GM19351 (cell line): ENCODE data around the gene IPO9.
"Not testable (repeated sequence)": the region's sequence is repeated elsewhere in the genome, so short reads cannot be mapped to it uniquely, and the experiment has no call there.

ENCODE experiments used
- ATAC-seq: cut with Tn5 transposase; IDR thresholded peaks from one replicate; pipeline ENCODE4 v1.9.1; 2021; ENCODE audit warnings: mild to moderate bottlenecking, moderate library complexity; ENCODE audit not compliant: unreplicated experiment

Gene IPO9

DNA sequence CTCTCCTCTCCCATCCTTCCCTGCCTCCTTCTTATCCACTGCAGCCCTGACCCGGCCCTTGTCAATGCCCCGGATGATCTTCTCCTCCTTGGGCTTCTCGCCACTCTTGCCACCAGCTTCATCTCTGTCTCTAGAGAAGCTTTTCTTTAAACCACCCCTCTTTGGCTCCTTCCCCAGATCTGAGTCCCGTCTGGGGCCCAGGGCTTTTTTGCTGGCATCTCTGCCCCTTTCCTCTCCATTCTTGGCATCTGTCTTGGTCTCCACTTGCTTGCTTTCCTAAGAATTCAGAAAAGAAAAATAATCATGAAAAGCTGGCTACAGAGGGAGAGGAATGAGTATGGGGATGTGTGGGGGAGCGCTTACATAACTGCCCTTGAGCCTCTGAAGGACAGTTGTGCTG is 71.5 kb downstream of the IPO9 start:
- ATAC-seq = no peak

DNA sequence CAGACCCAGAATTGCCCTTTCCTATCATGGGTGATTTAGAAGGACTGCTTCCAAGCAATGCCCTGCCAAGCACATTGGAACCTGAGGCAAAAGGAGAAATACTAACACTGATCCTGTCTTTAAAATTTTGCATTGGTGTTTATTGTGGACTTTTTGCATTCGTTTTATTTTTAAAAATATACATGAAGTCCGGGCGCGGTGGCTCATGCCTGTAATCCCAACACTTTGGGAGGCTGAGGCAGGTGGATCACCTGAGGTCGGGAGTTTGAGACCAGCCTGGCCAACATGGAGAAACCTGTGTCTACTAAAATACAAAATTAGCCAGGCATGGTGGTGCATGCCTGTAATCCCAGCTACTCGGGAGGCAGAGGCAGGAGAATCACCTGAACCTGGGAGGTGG is 72.1 kb downstream of the IPO9 start:
- ATAC-seq = not testable (repeated sequence)

DNA sequence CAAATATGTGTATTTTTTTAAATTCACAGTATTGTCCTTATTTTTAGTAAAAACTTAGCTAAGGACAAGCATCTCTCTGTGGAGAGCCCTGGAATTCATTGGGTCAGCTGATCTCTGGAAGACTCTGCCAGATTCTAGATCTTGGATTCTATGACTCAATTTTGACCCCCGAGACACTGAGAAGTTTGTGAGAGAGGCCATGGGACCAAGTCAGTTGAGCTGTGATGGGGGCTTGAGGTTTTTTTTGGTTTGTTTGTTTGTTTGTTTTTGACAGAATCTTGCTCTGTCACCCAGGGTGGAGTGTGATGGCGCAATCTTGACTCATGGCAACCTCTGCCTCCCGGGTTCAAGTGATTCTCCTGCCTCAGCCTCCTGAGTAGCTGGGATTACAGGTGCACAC is 73.2 kb downstream of the IPO9 start:
- ATAC-seq = no peak

DNA sequence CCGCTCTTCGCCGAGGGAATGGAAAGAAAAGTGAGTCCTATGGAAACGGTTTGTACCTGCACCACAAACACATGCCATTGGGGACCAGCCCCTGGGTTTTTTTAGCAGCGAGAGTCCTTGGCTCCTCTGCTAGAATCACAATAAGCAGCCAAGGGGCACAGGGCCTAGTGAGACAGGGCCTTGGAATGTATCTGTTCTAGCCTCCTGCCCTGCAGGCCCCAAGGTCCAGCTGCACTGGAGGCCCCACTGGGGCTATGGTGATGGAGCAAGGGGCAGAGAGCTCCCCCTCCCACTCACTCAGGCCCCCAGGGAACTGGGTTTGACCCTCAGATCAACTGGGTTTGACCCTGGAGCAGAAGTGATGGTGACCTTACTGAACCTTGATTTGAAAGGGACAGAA is 74.2 kb downstream of the IPO9 start:
- ATAC-seq = no peak

DNA sequence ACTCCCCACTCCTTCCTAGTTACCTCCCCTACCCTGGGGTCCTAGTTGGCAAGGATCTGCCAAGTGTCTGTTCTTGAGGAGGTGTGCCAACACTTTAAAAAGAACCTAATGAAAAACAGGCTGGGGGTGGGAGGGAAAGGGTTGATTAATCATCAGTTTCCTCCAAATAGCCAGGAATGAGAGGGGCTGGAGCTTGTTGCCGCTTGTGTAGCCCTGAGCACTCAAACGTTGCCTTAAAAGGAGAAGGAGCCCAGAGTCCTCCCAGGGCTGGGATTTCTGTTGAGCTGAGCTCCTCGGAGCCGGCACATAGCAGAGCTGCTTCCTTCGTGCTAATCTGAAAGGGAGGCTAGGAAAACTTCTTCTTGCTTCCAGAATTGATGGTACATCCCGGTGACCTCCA is 75.6 kb downstream of the IPO9 start:
- ATAC-seq = no peak

DNA sequence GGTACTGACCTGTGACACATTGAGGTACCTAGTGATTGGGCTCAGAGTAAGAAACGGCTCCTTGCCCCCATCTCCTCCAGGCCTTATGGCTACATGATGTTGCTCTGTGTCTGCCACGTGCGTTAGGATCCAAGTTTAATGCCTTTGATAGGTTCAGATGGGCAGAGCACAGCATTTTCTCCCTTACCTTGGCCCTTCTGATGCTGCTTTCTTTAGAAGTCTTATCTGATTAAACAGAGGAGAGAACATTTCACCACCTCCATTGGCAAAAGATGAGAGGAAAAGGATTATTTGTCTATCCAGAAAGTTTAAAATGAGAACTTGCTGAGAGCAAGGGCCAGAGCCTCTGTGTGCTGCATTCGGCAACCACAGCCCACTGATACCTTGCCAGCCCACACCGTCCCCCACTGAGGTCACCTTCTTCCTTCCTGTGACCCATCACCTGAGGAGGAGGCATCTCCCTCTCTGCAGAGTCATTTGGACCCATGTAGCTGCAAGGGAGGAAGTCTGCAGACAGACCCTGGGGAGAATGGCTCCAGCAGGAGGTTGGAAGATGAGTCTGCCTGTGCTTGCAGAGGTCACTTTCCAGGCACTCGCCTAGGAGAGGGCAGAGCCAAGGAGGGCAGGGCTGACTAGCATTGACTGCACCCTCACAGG is 76.4 kb downstream of the IPO9 start:
- no peak for ATAC-seq

DNA sequence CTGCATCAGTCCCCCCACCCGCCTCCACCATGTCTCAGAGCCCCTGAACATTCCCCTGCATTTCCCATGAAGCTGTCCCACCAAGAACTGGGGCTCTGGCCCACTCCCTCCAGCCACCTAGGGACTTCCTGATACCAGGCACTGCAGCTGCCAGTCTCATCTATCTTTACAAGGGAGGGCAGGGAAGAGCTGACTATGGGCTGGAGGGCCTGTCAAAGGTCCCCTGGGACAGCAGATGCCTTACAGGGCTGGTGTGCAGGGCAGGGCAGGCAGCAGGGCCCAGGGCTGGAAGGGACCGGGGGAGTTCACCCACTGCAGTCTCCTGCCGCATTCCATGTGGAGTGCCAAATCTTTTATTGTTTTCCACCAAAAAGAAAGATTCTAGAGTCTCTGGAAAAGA is 77.4 kb downstream of the IPO9 start:
- ATAC-seq = no peak

DNA sequence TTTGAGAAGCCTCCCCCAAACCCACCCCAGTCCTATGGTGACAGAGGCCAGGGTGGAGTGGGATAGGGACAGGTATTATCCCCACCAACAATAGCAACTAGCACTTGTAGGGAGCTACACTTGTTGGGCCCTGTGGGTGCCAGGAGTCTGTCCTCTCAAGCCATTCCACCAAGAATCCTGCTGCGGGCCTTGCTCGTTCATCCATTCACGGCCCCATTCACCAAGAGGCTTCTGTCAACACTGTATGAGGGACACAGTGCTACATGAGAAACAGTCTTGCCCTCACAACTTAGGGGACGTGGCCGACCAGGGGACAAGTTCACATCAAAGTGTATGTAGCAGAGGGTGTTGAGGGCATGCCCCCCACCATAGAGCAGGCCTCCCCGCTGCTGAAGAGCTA is 78.7 kb downstream of the IPO9 start:
- no peak for ATAC-seq

DNA sequence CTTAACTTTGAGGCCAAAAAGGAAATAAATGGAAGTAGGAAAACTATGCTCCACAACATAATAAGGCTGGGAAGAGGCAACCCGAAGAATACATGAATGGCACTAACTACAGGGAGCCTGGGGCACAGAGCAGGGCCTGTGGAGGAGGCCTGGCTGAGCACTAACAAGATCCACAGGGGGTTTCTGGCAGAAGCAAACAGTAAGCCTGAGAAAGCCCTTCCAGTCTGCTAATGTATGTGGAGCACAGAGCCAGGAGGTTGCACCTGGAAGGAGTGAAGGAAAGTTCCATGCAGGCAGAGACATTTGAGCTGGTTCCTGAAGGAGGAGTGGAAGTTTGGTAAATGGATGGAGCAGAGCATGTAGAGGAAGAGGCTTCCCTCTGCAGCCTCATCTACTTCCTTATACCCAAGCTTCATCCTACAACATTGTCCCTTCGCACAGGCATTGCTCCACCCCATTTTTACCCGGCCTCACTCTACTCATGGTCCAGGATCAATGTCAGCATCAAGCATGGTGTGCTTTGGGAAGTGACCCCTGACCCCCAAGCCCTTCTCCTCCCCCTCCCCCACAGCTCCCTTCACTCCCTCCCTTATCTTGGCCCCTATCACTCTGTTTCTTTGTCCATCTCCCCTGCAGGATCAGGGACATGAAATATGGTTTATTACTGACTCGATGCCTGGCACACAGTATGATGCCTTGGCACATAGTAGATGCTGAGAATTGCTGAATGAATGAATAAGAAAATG is 83.0 kb downstream of the IPO9 start:
- no peak for ATAC-seq

DNA sequence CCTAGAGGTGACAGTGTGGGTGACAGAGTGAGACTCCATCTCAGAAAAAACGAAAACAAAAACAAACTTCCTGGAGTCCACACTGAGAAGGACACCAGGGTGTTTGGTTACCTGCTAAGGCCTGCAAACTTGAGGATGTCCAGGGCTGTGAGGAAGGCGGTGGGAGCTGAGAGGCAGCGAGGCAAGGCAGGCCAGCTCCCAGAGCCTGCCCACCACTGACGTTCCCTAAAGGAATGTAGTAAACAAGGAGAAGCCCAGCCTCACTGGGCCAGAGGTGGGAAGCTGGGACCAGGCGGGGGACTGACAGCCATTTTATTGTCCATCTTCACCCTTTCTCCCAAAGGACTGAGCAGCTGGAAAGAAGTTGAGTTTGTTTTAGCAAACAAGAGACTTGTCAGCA is 83.9 kb downstream of the IPO9 start:
- ATAC-seq = no peak

DNA sequence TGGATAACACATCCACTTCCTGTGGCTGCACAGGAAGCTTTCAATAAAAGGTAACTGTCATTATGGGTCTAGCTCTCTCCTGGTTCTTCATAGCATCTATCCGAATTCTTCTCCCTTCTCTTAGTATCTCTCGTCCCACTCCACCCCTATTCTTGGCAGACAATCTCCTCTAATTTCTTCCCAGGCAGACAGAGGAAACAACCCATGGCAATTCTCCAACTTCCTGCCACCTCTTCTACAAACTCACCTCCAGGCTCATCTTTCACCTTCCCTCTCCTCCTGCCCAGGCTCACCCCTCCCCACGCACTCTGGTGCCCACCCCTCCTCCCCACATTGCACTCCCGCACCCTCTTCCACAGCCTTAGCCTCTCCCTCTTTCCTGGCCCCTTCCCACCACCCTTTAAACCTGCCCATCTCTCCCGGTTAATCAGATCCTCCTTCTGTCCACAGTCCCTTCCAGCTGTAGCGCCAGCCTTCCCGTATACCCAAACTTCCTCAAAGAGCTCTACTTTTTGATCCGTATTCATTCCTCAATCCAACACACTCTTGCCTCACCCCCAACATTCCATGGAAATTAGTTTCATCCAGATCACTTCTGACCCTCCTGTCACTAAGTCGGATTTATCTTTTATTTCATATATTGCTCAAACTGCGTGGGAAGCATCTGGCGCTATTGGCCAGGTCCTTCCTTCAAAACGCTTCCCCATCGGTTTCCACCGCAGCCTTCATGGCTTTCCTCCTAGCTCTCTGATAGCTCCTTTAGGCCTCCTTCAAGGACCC is 85.7 kb downstream of the IPO9 start:
- no peak for ATAC-seq

DNA sequence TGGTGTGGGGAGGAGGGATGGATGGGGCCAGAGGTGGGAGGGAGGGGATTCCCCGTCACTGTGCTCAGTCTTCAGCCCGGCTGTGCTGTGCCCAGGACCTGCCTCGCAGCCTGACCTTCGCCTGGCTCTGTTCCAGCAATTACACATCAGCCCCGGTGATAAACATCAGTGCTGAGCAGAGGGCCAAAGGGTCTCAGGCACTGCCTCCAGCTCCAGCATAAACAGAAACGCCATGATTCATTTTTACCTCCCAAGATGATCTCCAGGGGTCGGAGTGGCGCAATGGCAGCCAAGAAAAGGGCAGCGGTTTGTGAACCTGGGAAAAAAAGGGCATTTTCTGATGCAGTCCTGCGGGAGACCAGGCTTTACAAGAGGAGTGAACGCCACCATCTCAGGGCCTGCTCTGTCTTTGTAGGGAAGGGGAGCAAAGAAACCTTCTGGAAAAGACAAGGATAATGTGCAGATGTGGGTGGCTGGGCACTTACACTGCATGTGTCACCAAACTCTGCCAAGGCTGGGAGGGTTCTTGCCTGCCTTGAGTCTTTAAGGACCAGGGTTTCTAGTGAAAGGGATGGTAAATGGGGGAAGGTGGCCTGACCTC is 87.8 kb downstream of the IPO9 start:
- ATAC-seq = no peak

DNA sequence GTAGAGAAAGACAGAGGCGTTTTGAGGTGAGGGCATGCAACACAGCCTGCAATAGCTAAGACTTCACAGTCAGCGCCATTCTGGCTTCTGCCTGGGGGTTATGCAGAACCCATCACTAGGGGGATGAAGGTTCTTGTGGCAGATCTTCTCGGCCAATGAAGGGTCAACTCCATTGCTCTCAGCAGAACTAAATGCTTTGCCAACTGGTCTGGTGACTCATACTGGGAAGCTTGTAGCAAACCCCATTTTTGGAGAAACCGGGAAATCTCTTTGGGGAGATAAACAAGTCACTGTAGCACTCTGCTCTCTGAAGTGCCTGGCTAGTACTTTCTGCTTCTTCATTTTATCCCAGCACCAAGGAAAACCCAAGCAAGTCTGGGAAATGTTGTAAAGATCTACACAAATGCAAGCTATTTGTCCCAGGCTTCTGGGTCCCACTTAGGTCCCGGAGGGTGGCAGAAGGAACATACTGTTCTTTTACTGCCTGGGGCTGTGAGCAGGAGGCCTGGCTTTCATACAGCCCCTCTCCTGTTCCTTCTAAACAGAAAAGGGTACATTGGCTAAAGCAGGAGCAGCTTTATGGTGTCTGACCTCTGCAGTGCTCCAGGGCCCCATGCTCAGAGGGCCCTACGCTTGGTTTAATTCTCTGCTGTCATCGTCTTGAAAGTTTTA is 88.5 kb downstream of the IPO9 start:
- no peak for ATAC-seq

DNA sequence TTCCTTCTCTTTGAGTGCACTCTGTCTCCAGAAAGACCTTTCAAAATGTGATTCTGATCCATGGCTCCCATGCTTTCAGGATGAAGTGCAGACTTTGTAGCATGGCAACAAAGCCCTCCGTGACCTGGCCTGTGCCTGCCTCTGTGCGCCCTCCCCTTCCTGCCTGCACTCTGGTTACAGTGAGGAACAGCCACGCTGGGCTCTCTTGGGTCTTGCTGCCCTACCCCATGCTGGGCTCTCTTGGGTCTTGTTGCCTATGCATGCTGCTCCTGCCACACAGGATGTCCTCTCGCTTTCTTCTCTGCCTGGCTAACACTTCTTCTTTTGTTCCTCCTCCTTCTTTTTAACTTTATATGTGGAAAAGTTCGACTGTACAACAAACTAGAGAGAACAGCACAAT is 89.4 kb downstream of the IPO9 start:
- ATAC-seq = no peak

DNA sequence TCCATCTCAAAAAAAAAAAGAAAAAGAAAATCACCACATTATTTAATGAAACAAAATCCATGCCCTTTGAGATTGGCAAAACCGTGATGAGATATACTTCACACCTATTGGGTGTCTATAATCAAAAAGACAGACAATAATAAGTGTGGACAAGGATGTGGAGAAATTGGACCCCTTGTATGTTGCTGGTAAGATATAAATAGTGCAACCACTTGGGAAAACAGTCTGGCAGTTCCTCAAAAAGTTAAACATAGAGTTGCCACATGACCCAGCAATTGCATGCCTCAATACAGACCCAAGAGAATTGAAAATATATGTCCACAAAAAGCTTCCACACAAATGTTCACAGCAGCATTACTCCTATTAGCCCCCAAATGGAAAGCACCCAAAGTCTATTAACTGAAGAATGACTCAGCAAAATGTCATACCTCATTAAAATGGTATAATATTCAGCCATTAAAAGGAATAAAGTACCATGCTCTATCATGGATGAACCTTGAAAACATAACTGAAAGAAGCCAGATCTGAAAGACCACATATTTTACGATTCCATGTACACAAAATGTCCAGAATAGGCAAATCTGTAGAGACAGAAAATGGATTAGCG is 93.1 kb downstream of the IPO9 start:
- no peak for ATAC-seq

DNA sequence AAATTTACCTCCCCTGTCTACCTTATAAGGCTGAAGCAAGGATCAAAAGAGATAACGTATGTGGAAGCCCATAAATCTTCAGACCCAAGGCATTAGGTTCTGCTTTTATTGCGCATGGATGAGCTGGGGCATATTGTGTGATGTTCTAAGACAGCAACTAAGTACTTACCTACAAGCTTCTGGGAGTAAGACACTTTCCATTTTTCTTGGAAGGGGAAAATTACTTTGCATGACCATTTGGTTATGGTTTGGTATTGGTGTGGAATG is 96.3 kb downstream of the IPO9 start:
- no peak for ATAC-seq

DNA sequence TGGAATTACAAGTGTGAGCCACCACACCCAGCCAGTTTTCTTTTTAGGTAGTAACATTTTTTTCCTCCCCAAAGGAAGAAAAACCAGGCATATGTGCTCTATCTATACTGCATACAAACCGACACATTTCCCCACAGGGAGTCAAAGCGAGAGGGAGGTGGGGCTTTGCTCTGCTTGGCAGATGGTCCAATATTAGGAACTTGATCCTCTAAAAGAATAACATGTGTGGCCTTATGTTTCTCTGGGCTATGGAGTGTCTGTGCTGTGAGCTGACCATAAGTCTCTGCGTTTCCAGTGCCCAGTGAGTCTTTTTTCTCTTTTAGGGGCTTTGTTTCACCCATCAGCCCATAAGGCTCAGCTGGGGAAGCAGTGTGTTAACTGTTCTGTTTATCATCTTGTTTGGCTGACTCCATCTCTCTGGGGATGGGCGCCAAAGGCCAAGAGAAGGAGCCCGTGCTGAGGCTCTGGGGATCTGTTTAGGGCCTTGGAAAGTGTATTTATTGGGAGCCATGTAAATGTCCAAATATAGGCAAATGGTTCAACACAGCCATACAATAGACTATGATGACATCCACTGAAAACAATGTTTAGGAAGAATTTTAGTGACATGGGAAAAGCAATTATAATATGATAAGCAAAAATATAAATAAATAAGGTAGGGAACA is 97.2 kb downstream of the IPO9 start:
- ATAC-seq = no peak

DNA sequence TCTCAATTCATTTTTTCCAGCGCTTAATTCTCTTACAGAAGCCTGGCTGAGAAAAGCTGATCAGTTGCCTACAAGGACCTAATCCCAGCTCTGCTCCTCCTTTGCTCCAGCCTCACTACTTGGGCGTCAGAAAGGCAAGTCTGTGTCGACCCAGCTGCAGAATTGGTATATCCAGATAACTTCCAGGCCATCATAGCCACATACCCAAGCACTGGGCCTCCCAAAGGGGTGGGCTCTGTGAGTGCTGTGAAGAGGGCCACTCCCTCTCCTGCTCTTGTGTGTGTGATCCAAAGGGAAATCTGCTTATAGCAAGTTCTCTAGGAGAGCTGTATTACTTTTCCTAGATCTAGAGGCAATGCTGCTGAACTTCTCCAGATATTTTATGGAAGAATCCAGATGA is 99.3 kb downstream of the IPO9 start:
- no peak for ATAC-seq

DNA sequence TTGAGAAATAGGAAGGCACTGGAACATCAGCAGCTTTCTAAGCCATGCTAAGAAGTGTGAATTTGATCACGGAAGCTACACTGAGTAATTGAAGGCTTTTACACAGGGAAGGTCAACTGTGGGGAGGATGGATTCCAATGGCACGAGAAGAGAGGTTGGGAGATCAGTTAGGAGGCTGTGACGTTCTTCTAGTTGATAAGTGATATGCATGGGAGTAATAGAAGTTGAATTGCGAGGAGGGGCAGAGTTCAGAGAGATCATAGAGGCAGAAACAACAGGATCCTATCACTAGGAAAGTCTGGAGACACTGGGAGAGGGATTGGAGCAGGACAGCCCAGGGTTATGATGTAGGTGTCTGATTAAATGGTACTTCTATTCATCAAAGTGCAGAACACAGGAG is 101.2 kb downstream of the IPO9 start:
- no peak for ATAC-seq

DNA sequence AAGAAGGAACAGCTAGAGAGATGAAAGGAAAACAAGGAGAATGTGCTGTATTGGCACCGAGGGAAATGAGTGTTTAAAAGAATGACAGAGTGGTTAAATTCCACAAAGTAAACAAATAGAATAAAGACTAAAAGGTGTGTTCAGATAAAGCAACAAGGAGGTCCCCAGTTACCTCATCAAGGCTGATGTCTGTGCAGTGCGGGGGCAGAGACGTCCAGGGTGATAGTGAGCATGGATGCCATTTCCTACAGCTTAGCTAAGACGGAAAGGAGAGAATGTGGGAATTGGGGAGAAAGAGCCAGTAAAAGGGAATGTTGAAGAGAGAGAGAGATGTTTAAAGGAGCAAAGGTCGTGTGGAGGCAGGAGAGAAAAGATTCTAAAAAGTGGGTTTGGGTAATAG is 101.8 kb downstream of the IPO9 start:
- no peak for ATAC-seq
